Keratinocyte (primary cell): ENCODE results near the gene BRIP1. TPM values are rescaled to one million over a fixed set of nuclear protein-coding genes. Genes with fewer than 3 reads are reported as not detected.

ENCODE experiments used
- DNase-seq: peaks from one replicate; pipeline ENCODE4 v3.0.0-alpha.2; 2011; ENCODE audit warnings: low read depth, missing footprints, low spot score
- FAIRE-seq: peaks from 2 replicates; lab custom pipeline; 2011; peaks lifted over from hg19 to GRCh38; lab: Jason Lieb, UNC
- H2AFZ ChIP-seq: 2 replicates; pipeline ENCODE4 v1.6.0; 2012; ENCODE audit warnings: low read length, control low read depth, inconsistent platforms; ENCODE audit not compliant: control insufficient read depth
- H3K27ac ChIP-seq: 2 replicates; pipeline ENCODE4 v1.5.1; 2011; ENCODE audit warnings: low read length; ENCODE audit not compliant: control insufficient read depth, insufficient read depth
- H3K27me3 ChIP-seq: 3 replicates; pipeline ENCODE4 v1.6.0; 2011; ENCODE audit warnings: low read length; ENCODE audit not compliant: control insufficient read depth, insufficient read depth; ENCODE audit errors: extremely low read depth
- H3K36me3 ChIP-seq, 2 experiments: 2 replicates in 1 of 2; 3 replicates in 1 of 2; pipeline ENCODE4 v1.5.1; 2011; ENCODE audit warnings: low read length in 2 of 2, mild to moderate bottlenecking in 1 of 2; ENCODE audit not compliant: control insufficient read depth in 2 of 2, insufficient read depth in 2 of 2; ENCODE audit errors: extremely low read depth in 1 of 2
- H3K4me1 ChIP-seq: 3 replicates; pipeline ENCODE4 v1.5.1; 2011; ENCODE audit warnings: low read length; ENCODE audit not compliant: control insufficient read depth, insufficient read depth; ENCODE audit errors: extremely low read depth
- H3K4me2 ChIP-seq: 3 replicates; pipeline ENCODE4 v1.6.0; 2011; ENCODE audit warnings: low read depth, low read length; ENCODE audit not compliant: control insufficient read depth, insufficient read depth; ENCODE audit errors: extremely low read depth
- H3K4me3 ChIP-seq, 3 experiments: fragments of 200-600 bp in 1 of 3; sonication (generic) in 1 of 3; 2 replicates in 2 of 3; 3 replicates in 1 of 3; pipeline ENCODE4 v1.5.1; 2011 to 2016; ENCODE audit warnings: low read length in 3 of 3, mild to moderate bottlenecking in 3 of 3, control low read depth in 2 of 3, inconsistent platforms in 1 of 3, low read depth in 1 of 3, mixed read lengths in 1 of 3, mixed run types in 1 of 3, moderate library complexity in 1 of 3; ENCODE audit not compliant: control insufficient read depth in 2 of 3, insufficient read depth in 2 of 3; ENCODE audit errors: extremely low read depth in 1 of 3
- H3K79me2 ChIP-seq: 2 replicates; pipeline ENCODE4 v1.6.0; 2012; ENCODE audit warnings: low read length; ENCODE audit not compliant: control insufficient read depth, insufficient read depth
- H3K9ac ChIP-seq: 3 replicates; pipeline ENCODE4 v1.6.0; 2011; ENCODE audit warnings: low read length; ENCODE audit not compliant: control insufficient read depth, insufficient read depth; ENCODE audit errors: extremely low read depth
- H3K9me1 ChIP-seq: 3 replicates; pipeline ENCODE4 v1.6.0; 2011; ENCODE audit warnings: low read length; ENCODE audit not compliant: control insufficient read depth, insufficient read depth; ENCODE audit errors: extremely low read depth
- H3K9me3 ChIP-seq: 2 replicates; pipeline ENCODE4 v1.5.1; 2012; ENCODE audit warnings: low read depth, low read length; ENCODE audit not compliant: control insufficient read depth
- H4K20me1 ChIP-seq: 3 replicates; pipeline ENCODE4 v1.6.0; 2011; ENCODE audit warnings: low read length; ENCODE audit not compliant: control insufficient read depth, insufficient read depth; ENCODE audit errors: extremely low read depth
- CTCF ChIP-seq, 3 experiments: IDR thresholded peaks in 1 of 3; conservative IDR thresholded peaks in 1 of 3; optimal IDR thresholded peaks in 1 of 3; 2 replicates in 2 of 3; 3 replicates in 1 of 3; pipeline versions ENCODE3 to v1.5.1; 2011; ENCODE audit warnings: low read length in 3 of 3, mild to moderate bottlenecking in 3 of 3, moderate library complexity in 2 of 3, control low read depth in 1 of 3, inconsistent platforms in 1 of 3; ENCODE audit not compliant: insufficient read depth in 2 of 3; ENCODE audit errors: extremely low read depth in 1 of 3
- EZH2 ChIP-seq: IDR thresholded peaks from one replicate; pipeline ENCODE4 v1.6.1; 2012; ENCODE audit warnings: inconsistent platforms, mild to moderate bottlenecking, low read length, moderate library complexity
- dilution Hi-C: fragments of 300-500 bp; cut with MboI; formaldehyde crosslinking; loops from one replicate; pipeline ENCODE4 v1.7.0; 2020; ENCODE audit warnings: low sequenced_read_pairs; ENCODE audit not compliant: extremely low pct_ligation_motif_present
- polyA plus RNA-seq, 5 experiments: library from polyadenylated mRNA; depleted of rRNA in 3 of 5; stranded (reverse) in 3 of 5; stranded (forward) in 1 of 5; unstranded in 1 of 5; fragments of >200 nt; gene quantifications; 1 replicate in 1 of 5; 2 replicates in 3 of 5; 3 replicates in 1 of 5; pipeline versions ENCODE4 v1.2.1 to v1.2.3, GENCODE V29; 2011 to 2012; ENCODE audit warnings: missing spikeins in 2 of 5, low read depth in 1 of 5, low replicate concordance in 1 of 5

Gene BRIP1
- polyA plus RNA-seq, 1 donor (not counting 4 experiments of a cell fraction or from before 2014, with no cell fraction given) = 4.0 TPM

- FAIRE-seq (no peak), DNase-seq (no peak)
- Histone ChIP-seq H2AFZ (no peak overlapping the region), H3K36me3 (no peaks in the 10 kb centered on the region), H3K4me2 (no peak overlapping the region), H3K9me3 (no peaks in the 10 kb centered on the region), H3K27ac (no peak overlapping the region), H3K79me2 (no peaks in the 10 kb centered on the region), H4K20me1 (no peaks in the 10 kb centered on the region), H3K27me3 (no peaks in the 10 kb centered on the region), H3K4me1 (no peaks in the 10 kb centered on the region), H3K9ac (no peak overlapping the region), H3K4me3 (no peak overlapping the region), H3K9me1 (no peaks in the 10 kb centered on the region)
- no peak for TF ChIP-seq CTCF (optimal IDR thresholded peaks at IDR 0.05 in 1 of 3, IDR thresholded peaks at IDR 0.05 in 1 of 3, conservative IDR thresholded peaks at IDR 0.05 in 1 of 3; ENCODE audit: extremely low read depth in 1 of 3, insufficient read depth in 2 of 3, low read length in 3 of 3)
- no peak for TF ChIP-seq EZH2
- dilution Hi-C loops = no loop called here
Measured at GRCh38 chr17:61759362-61759761, 104.0 kb downstream of the BRIP1 start.

DNA sequence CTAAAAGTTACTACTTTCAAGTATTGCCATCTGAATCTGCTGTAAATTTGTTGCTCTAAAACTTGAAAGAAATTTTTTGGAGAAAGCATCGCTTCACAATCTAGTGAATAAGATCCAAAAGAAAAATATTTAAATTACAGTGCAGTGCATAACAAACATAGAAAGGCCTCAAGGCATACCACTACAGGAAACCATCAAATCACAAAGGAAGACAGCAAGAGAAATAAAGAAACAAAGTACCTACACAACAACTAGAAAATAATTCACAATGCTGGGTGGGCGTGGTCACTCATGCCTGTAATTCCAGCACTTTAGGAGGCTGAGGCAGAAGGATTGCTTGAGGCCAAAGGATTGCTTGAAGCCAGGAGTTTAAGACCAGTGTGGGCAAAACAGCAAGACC, 104.9 kb downstream of the BRIP1 start:
- no peaks in the 10 kb centered on the region for H3K79me2 ChIP-seq
- H3K9ac ChIP-seq = no peak overlapping the region
- no peak overlapping the region for H3K4me2 ChIP-seq
- H3K9me1 ChIP-seq = no peaks in the 10 kb centered on the region
- H3K4me1 ChIP-seq = no peaks in the 10 kb centered on the region
- dilution Hi-C loops = no loop called here
- DNase-seq (no peak), FAIRE-seq (no peak)
- H3K27ac ChIP-seq = no peak overlapping the region
- H3K4me3 ChIP-seq = no peak overlapping the region
- H2AFZ ChIP-seq = no peak overlapping the region
- no peaks in the 10 kb centered on the region for H4K20me1 ChIP-seq
- no peaks in the 10 kb centered on the region for H3K9me3 ChIP-seq
- TF ChIP-seq CTCF (optimal IDR thresholded peaks at IDR 0.05 in 1 of 3, IDR thresholded peaks at IDR 0.05 in 1 of 3, conservative IDR thresholded peaks at IDR 0.05 in 1 of 3; ENCODE audit: extremely low read depth in 1 of 3, insufficient read depth in 2 of 3, low read length in 3 of 3) = no peak
- no peak for TF ChIP-seq EZH2
- no peaks in the 10 kb centered on the region for H3K36me3 ChIP-seq
- H3K27me3 ChIP-seq = no peaks in the 10 kb centered on the region
